GOT3 (cell line): Measurements from ENCODE around the gene ADARB2.
"Not testable (repeated sequence)": the region's sequence is repeated elsewhere in the genome, so short reads cannot be mapped to it uniquely, and the experiment has no call there.

ENCODE experiments used
- DNase-seq: peaks from one replicate; lab custom pipeline; 2025; ENCODE audit warnings: mixed read lengths; lab: John Stamatoyannopoulos, UW

Gene ADARB2

GRCh38 chr10:1737222-1738061, at the start of gene ADARB2:
Gene ADARB2 (minus strand): TSS chr10:1737525.
- DNase-seq: no peak

- no peak for DNase-seq
Measured at GRCh38 chr10:1785835-1786234, 48.5 kb upstream of the ADARB2 start.

- DNase-seq: no peak
Measured at GRCh38 chr10:1782841-1783240, 45.5 kb upstream of the ADARB2 start.

GRCh38 chr10:1779796-1780195, 42.5 kb upstream of the ADARB2 start:
- DNase-seq: no peak

GRCh38 chr10:1778375-1778969, 41.1 kb upstream of the ADARB2 start:
- DNase-seq: no peak

GRCh38 chr10:1776127-1776662, 38.9 kb upstream of the ADARB2 start:
- no peak for DNase-seq

GRCh38 chr10:1774796-1775195, 37.5 kb upstream of the ADARB2 start:
- DNase-seq: no peak

GRCh38 chr10:1773204-1773603, 35.9 kb upstream of the ADARB2 start:
- DNase-seq: not testable (repeated sequence)

GRCh38 chr10:1766049-1766448, 28.7 kb upstream of the ADARB2 start:
- DNase-seq: no peak

GRCh38 chr10:1762076-1762475, 24.8 kb upstream of the ADARB2 start:
- DNase-seq: no peak

GRCh38 chr10:1754506-1755153, 17.3 kb upstream of the ADARB2 start:
- DNase-seq: no peak

GRCh38 chr10:1752153-1752552, 14.8 kb upstream of the ADARB2 start:
- DNase-seq: no peak

- no peak for DNase-seq
Measured at GRCh38 chr10:1747590-1748157, 10.3 kb upstream of the ADARB2 start.

- DNase-seq: no peak
Measured at GRCh38 chr10:1746796-1747195, 9.5 kb upstream of the ADARB2 start.

GRCh38 chr10:1745780-1746456, 8.6 kb upstream of the ADARB2 start:
- DNase-seq: no peak

GRCh38 chr10:1744524-1744923, 7.2 kb upstream of the ADARB2 start:
- DNase-seq: no peak

GRCh38 chr10:1743141-1743540, 5.8 kb upstream of the ADARB2 start:
- no peak for DNase-seq

GRCh38 chr10:1741450-1741849, 4.1 kb upstream of the ADARB2 start:
- DNase-seq: no peak

- DNase-seq: no peak
Measured at GRCh38 chr10:1739751-1740150, 2.4 kb upstream of the ADARB2 start.

- DNase-seq: no peak
Measured at GRCh38 chr10:1738950-1739349, 1.6 kb upstream of the ADARB2 start.

- no peak for DNase-seq
Measured at GRCh38 chr10:1736972-1737221, 428 bp downstream of the ADARB2 start.
